Measurements from ENCODE around the gene PTPN13.

PTPN13 gene

GRCh38 chr4:86587381-86588140 is 6.6 kb upstream of the PTPN13 start:
- no peak for DNase-seq

DNA sequence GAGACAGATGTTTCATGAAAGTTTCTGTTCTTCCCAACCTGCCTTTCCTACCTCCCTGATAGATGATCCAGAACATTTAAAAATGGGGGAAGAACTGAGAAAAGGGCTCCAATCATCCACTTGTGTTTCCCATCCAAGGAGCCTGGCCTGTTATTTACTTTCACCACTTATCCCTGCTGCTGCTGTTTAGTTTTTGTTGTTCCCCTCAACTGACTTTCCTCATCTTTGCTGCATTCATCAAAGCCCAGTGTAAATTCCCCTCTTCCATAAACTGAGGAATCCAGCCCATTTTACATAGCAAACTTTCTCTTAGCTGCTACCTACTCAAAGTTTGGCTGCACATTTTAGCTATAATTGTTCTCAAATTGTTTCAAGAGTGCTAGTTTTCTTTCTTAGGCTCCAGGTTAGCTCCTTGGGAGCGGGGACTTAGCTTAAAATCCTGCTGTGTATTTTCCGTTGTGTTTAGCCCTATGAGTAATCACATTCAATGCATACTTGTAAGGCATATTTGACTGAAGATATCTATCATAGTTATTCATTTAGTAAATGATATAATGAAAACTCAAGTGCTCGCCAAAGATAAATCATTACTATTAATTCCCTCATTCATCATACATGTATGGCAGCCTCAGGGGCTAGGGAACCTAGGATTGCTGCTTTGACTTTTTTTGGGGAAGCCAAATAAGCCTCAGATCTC is 1.4 kb upstream of the PTPN13 start:
- DNase-seq, result no peak

DNA sequence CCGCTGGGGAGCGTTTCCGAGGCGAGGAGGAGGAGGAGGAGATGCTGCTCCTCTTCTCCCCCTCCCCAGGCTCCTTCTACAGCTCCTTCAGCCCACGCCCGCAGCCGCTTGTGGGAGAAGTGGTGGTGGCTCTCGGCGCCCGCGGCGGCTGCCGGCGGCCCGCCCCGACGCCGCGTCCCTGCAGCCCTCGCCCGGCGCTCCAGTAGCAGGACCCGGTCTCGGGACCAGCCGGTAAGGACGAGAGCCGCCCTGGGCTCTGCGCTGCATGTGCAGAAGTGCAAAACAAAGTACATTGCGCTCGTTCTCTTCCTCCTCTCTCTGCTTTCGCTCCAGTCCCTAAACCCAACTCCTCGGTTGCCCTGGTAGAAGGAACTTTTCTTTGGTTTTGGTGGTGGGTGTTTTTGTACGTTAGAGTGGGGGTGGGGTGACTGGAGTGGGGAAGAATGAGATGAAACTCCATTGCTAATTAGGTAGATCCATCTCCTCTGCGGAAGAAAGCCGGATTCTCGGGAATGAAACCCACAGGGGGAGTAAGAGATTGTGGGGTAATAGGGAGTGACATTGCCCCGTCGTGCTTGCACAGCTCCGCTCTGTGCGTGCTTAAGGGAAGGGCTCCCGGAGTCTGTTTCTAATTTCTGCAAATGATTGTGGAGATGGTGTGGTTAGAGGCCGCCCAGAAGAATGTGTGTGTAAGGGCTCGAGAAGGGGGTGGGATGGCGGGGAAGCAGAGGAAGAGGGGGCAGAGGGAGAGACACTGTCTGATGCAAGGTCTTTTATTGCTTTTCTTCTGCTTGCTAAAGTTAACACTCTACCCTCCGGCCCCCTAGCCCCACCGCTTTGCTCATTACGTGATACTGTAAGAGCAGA is 677 bp downstream of the PTPN13 start:
- DNase-seq, result peak in 1 of 2 donors; percentile 19

DNA sequence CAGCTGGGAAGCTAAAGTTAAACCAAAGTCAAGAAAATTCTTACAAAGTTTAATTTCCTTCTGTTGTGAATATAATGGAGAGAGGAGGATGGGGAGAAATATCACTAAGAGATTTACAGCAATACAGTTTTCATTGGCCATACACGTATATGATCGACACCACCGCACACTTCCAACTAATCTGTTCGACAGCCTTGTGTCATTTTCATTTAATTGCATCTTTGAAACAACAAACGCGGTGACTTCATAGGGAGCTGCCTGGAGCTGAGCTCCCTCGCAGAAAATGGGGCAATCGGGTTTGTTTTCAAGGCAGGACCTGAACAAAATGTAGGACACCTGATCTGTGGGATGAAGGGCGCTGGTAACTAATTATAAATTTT is 1.3 kb downstream of the PTPN13 start:
- peak in 1 of 2 donors; percentile 19 for DNase-seq

- DNase-seq, result no peak
Observed at GRCh38 chr4:86596807-86597206, 2.7 kb downstream of the PTPN13 start.

DNA sequence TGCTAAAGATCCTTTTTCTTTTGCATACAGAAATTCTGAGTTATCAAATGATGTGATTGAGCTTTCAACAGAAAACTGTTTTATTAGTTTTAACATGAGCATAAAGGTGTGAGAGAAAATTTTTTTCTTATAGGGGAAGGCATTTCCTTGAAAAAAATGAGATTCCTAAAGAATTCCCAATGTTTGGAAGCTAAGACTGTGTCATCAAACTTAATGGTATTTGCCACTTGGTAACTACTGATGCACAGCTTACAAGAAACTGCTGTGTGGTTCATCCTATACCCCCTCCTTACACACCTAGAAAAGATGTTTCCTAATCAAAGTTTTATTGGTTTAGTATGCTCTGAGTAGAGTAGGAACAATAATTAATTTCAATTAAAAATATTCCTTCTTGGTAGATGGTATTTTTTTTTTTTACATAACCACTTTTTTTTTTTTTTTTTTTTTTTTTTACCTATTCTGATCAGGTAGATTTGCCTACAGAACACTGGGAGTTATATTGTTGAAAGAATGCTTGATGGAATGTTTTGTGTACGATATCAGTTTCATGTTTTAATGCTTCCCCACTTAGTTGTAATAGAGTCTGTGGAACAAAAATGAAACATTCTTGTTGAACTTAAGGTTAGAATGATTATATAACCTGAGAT is 6.0 kb downstream of the PTPN13 start:
- no peak for DNase-seq

GRCh38 chr4:86603311-86603885 is 9.3 kb downstream of the PTPN13 start:
- no peak for DNase-seq

DNA sequence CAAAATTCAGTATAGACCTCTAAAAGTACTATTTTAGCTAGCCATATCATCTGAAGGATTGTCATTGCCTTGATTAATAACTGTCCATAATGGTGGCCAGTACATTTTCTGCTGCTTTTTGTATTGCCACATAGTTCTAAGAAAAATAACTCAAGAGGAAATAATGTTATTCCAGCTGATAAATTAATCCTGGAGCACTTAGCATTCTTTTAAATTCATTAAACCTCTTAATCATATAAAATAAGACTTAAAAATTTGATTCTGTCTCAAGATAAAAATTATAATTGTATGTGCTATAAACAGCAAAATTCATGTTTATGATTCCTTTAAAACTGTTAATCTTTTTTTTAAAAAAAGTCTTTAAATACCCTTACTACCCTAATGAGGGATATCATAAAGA is 12.7 kb downstream of the PTPN13 start:
- DNase-seq, result no peak

DNA sequence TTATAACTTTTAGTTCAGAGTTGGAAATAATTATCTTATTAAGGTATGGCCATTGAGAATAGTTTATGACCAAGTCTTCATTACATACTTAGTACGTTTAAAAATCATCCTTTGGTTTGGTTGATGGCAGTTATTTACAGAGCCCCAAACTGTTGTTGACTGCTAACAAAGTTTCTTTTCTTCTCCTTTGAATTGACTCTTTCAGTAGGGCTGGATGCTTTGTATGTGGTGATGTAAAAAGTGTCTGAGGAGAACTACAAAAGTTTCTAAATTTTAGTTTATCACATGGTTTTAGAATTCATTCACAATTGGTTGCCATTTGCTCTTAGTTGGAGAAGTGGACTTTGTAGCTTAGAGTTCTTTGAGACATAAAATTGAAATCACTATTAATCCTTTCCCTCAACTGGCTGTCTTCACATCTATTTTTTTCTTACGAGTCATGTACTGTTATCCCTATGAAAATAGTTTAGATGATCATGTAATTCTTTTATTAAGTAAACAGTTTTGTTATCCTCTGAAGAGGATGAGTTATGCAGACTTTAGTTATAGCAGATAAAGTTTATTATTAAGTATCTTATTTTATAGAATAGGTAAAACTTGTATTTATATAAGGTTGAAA is 14.8 kb downstream of the PTPN13 start:
- no peak for DNase-seq

- DNase-seq, result no peak
Observed at GRCh38 chr4:86611757-86612156, 17.6 kb downstream of the PTPN13 start.

GRCh38 chr4:86613734-86614133 is 19.6 kb downstream of the PTPN13 start:
- no peak for DNase-seq

GRCh38 chr4:86614865-86615264 is 20.8 kb downstream of the PTPN13 start:
- no peak for DNase-seq

- DNase-seq, result no peak
Observed at GRCh38 chr4:86615501-86615900, 21.4 kb downstream of the PTPN13 start.

GRCh38 chr4:86619656-86620055 is 25.5 kb downstream of the PTPN13 start:
- DNase-seq, result no peak

- no peak for DNase-seq
Observed at GRCh38 chr4:86621435-86621834, 27.3 kb downstream of the PTPN13 start.

- no peak for DNase-seq
Observed at GRCh38 chr4:86626066-86626465, 32.0 kb downstream of the PTPN13 start.

GRCh38 chr4:86627462-86628135 is 33.5 kb downstream of the PTPN13 start:
- DNase-seq, result no peak

- DNase-seq, result no peak
Observed at GRCh38 chr4:86630629-86631028, 36.5 kb downstream of the PTPN13 start.

DNA sequence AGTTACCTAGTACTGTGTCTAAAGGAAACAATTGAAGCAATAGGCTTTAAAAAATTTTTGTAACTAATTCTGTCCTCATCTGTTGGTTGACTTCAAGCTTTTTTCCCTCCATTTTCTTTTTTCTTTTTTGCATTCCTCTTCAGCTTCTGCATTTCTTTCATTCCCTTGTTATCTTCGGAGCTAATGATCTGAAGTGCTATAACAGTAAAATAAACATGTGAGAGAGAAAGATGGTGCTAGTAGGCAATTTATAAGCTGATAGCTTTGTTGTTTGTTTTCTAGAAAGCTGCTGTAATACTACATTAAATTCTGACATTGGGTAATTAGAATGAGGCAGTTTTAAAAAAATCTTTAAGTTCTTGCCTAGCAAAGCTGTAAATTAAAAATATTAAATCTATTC is 37.1 kb downstream of the PTPN13 start:
- no peak for DNase-seq

DNA sequence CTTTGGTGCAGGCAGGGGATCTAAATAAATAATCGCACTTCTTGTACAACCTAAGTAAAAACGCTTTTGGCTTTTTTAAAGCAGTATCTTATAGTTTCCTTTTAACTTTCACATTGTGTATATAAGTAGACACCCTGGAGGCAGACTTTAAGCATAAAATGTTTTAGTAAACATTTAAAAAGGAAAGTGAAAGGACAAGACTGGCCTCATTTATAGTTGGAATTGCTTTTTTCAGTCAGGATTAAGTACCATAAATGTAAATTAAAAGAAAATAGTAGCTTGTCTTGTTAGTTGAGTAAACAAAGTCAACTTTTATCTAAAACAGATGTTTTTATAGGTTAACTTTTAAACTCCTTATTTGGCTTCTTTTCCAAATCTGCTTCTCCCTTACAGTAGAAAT is 39.7 kb downstream of the PTPN13 start:
- DNase-seq, result no peak

DNA sequence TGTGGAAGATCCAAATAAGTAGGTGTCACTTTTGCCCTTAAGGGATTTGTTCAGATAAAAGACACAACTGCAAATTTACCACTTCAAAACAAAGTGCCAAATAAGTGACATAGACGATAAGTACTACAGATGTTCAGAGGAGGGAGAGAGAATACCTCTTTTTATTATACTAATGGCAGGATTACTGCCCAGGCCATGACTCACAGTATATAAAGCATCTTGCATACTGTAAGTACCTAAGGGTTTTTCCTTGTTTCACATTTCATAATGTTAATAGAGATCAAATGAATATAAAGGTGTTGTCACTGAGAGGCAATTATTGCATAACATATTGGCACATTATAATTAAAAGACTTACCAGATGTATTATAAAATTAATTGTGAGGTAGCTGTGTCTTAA is 46.4 kb downstream of the PTPN13 start:
- DNase-seq, result no peak

All from CD4-positive, alpha-beta T cell treated with Interleukin-4 for 1 hour (primary cell).